Suprapubic skin (tissue), 4 donors: ENCODE measurements around the gene PPP2R1A. TPM values are rescaled to one million over a fixed set of nuclear protein-coding genes. Genes with fewer than 3 reads are reported as not detected.

Experiments used
- DNase-seq, 2 donors: peaks; one replicate each; pipeline ENCODE4 v3.0.0-alpha.2; 2019; ENCODE audit warnings: low spot score in 2 of 2
- H3K27ac ChIP-seq: fragments of 200-600 bp; sonication (generic); one replicate; pipeline ENCODE4 v1.5.1; 2019
- H3K27me3 ChIP-seq: fragments of 200-600 bp; sonication (generic); one replicate; pipeline ENCODE4 v1.5.1; 2019
- H3K36me3 ChIP-seq: fragments of 200-600 bp; sonication (generic); one replicate; pipeline ENCODE4 v1.5.1; 2019
- H3K4me1 ChIP-seq: fragments of 200-600 bp; sonication (generic); one replicate; pipeline ENCODE4 v1.5.1; 2019
- H3K4me3 ChIP-seq: fragments of 200-600 bp; sonication (generic); one replicate; pipeline ENCODE4 v1.5.1; 2019; ENCODE audit warnings: mild to moderate bottlenecking
- H3K9me3 ChIP-seq: fragments of 200-600 bp; sonication (generic); one replicate; pipeline ENCODE4 v1.5.1; 2019
- EP300 ChIP-seq: sonication (generic); formaldehyde crosslinking; IDR thresholded peaks from one replicate; pipeline ENCODE4 v1.6.1; 2017; ENCODE audit warnings: antibody characterized with exemption
- POLR2A ChIP-seq, 2 donors: fragments of 450-650 bp; IDR thresholded peaks; one replicate each; pipeline ENCODE4 v1.6.1; 2017; ENCODE audit warnings: antibody characterized with exemption in 2 of 2, mild to moderate bottlenecking in 2 of 2, moderate library complexity in 2 of 2
- POLR2AphosphoS5 ChIP-seq, 3 donors: sonication (generic); formaldehyde crosslinking; IDR thresholded peaks; one replicate each; pipeline ENCODE4 v1.6.1; 2017; ENCODE audit warnings: antibody characterized with exemption in 3 of 3
- WGBS: methylation state at CpG from one replicate; pipeline ENCODE4 v1.1.5; 2018; 5-methylcytosine and 5-hydroxymethylcytosine counted together
- total RNA-seq, 4 donors: library from RNA; depleted of rRNA; stranded (reverse); fragments of >200 nt; gene quantifications; one replicate each; pipeline ENCODE4 v1.1.0, GENCODE V29; 2016
- TF ChIP-seq, protein P1 (sequence below), 2 donors: fragments of 200-600 bp in 1 of 2; fragments of 450-650 bp in 1 of 2; sonication (generic) in 1 of 2; IDR thresholded peaks; one replicate each; pipeline ENCODE4 v1.5.1; 2016 to 2019; ENCODE audit warnings: antibody characterized with exemption in 2 of 2, mild to moderate bottlenecking in 1 of 2, moderate library complexity in 1 of 2

The PPP2R1A gene
- total RNA-seq, 4 donors from 2014 or later, result 206 to 285 (median 217) TPM

DNA sequence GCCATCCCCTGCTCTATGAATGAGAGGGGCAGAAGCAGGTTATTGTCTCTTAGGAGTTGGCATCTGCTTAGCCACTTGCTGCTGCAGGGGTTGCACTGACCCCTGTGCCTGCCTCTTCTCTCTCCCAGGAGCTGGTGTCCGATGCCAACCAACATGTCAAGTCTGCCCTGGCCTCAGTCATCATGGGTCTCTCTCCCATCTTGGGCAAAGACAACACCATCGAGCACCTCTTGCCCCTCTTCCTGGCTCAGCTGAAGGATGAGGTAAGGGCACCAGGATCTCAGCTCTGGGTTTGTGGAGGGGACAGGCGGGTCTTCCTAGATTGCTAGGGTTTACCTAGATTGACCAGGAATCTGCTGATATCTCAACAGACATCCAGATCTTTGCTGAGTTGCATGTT is 26.5 kb downstream of the PPP2R1A start:
- Histone ChIP-seq H3K27ac (no peak overlapping the region), H3K27me3 (no peaks in the 10 kb centered on the region), H3K4me3 (no peak overlapping the region), H3K4me1 (peaks cover 13% of the 10 kb centered on the region), H3K9me3 (no peaks in the 10 kb centered on the region), H3K36me3 (peaks cover 99% of the 10 kb centered on the region)
- peak in 1 of 2 donors; percentile 62 for DNase-seq
- WGBS, result 100% methylated on average over 3 of the region's 3 CpGs
- no peak for TF ChIP-seq POLR2AphosphoS5 (IDR thresholded peaks at IDR 0.05)
- no peak for TF ChIP-seq POLR2A (IDR thresholded peaks at IDR 0.05)
- TF ChIP-seq, protein P1, sequence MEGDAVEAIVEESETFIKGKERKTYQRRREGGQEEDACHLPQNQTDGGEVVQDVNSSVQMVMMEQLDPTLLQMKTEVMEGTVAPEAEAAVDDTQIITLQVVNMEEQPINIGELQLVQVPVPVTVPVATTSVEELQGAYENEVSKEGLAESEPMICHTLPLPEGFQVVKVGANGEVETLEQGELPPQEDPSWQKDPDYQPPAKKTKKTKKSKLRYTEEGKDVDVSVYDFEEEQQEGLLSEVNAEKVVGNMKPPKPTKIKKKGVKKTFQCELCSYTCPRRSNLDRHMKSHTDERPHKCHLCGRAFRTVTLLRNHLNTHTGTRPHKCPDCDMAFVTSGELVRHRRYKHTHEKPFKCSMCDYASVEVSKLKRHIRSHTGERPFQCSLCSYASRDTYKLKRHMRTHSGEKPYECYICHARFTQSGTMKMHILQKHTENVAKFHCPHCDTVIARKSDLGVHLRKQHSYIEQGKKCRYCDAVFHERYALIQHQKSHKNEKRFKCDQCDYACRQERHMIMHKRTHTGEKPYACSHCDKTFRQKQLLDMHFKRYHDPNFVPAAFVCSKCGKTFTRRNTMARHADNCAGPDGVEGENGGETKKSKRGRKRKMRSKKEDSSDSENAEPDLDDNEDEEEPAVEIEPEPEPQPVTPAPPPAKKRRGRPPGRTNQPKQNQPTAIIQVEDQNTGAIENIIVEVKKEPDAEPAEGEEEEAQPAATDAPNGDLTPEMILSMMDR (IDR thresholded peaks at IDR 0.05), result no peak
- TF ChIP-seq EP300, result no peak

DNA sequence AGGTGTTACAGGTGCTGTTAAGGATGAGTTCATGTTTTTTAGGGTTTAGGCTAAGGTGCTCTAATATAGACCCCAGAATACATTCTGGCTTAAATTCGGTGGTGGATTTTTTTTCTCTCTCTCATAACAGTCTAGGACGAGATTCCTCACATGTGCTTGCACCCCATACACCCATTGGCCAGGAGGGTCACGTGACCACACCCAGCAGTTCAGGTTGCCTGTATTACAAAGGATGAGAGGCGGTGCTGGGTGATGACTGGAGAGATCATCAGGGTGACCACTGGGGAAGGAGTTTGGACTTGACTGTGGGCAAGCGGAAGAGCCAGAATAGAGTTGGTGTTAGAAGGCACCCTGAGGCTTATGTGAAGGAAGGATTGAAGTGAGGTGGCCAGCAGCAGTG is 27.7 kb downstream of the PPP2R1A start:
- DNase-seq, result peak in 1 of 2 donors; percentile 45
- peaks cover 13% of the 10 kb centered on the region for H3K4me1 ChIP-seq
- H3K4me3 ChIP-seq, result no peak overlapping the region

DNA sequence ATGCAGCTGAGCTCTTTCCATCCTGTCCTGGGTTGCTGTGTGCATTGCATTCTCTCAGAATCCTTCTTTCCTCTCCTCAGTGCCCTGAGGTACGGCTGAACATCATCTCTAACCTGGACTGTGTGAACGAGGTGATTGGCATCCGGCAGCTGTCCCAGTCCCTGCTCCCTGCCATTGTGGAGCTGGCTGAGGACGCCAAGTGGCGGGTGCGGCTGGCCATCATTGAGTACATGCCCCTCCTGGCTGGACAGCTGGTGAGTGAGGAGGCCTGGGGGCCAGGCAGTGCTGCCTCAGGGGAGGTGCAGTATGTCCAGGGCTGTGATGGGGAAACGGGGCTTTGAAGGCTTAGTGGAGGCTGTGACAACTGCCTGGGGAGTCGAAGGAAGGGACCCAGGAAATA is 29.8 kb downstream of the PPP2R1A start:
- Histone ChIP-seq H3K4me3 (no peak overlapping the region), H3K4me1 (peaks cover 13% of the 10 kb centered on the region), H3K9me3 (no peaks in the 10 kb centered on the region), H3K36me3 (peaks cover 99% of the 10 kb centered on the region), H3K27me3 (no peaks in the 10 kb centered on the region), H3K27ac (no peak overlapping the region)
- no peak for TF ChIP-seq POLR2AphosphoS5 (IDR thresholded peaks at IDR 0.05)
- no peak for TF ChIP-seq POLR2A (IDR thresholded peaks at IDR 0.05)
- TF ChIP-seq EP300, result no peak
- TF ChIP-seq, protein P1 (IDR thresholded peaks at IDR 0.05), result no peak
- DNase-seq, result peak in 1 of 2 donors; percentile 47
- 90% methylated on average over 4 of the region's 8 CpGs for WGBS

More for the DNA sequence above, 27.7 kb downstream of the PPP2R1A start:
- no peaks in the 10 kb centered on the region for H3K27me3 ChIP-seq
- WGBS, result 86% methylated on average over 5 of the region's 5 CpGs
- TF ChIP-seq EP300 (no peak), POLR2AphosphoS5 (IDR thresholded peaks at IDR 0.05) (no peak), POLR2A (IDR thresholded peaks at IDR 0.05) (no peak)
- TF ChIP-seq, protein P1 (IDR thresholded peaks at IDR 0.05), result no peak
- H3K36me3 ChIP-seq, result peaks cover 99% of the 10 kb centered on the region
- no peak overlapping the region for H3K27ac ChIP-seq
- no peaks in the 10 kb centered on the region for H3K9me3 ChIP-seq

DNA sequence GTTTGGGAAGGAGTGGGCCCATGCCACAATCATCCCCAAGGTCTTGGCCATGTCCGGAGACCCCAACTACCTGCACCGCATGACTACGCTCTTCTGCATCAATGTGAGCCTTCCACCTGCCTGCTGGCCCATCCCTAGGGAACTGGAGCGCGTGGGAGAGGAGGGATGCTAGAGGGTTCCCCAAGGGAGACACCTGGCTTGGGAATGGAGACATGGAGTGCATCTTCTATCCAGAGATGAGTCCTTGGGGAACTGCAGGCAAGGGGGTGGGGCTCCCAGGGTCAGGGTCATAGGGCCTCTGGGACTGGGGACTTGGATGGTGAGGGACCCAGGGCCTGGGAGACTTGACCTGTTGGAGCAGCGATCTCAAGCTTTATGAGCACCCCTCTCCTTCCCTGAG is 31.2 kb downstream of the PPP2R1A start:
- WGBS, result 91% methylated on average over 5 of the region's 6 CpGs
- no peak for TF ChIP-seq EP300
- TF ChIP-seq POLR2A (IDR thresholded peaks at IDR 0.05), result no peak
- TF ChIP-seq, protein P1 (IDR thresholded peaks at IDR 0.05), result no peak
- no peak for TF ChIP-seq POLR2AphosphoS5 (IDR thresholded peaks at IDR 0.05)
- H3K4me1 ChIP-seq, result peaks cover 13% of the 10 kb centered on the region
- no peak overlapping the region for H3K4me3 ChIP-seq
- H3K27me3 ChIP-seq, result no peaks in the 10 kb centered on the region
- no peaks in the 10 kb centered on the region for H3K9me3 ChIP-seq
- peaks cover 98% of the 10 kb centered on the region for H3K36me3 ChIP-seq
- no peak overlapping the region for H3K27ac ChIP-seq
- DNase-seq, result no peak

DNA sequence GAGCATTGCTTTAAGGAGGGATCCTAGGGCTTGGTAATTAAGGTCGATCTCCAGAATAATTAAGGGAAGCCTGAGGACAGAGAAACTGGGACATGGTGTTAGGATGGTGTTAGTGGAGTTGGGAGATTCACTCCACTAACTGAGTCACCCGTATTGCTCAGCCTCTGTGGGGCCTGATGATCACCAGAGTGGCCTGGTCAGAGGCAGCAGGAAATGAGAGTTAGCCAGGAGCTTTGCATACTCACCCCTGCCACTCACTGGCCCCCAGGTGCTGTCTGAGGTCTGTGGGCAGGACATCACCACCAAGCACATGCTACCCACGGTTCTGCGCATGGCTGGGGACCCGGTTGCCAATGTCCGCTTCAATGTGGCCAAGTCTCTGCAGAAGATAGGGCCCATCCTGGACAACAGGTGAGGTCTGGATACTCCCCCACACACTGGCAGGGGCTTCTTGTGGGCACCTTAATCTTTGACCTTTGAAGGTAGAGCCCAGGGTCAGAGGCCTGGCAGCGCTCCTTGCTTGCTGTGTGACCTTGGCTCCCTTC is 32.1 kb downstream of the PPP2R1A start:
- no peak for DNase-seq
- no peak overlapping the region for H3K4me3 ChIP-seq
- no peaks in the 10 kb centered on the region for H3K9me3 ChIP-seq
- H3K36me3 ChIP-seq, result peaks cover 98% of the 10 kb centered on the region
- H3K4me1 ChIP-seq, result peaks cover 13% of the 10 kb centered on the region
- no peaks in the 10 kb centered on the region for H3K27me3 ChIP-seq
- WGBS, result 92% methylated on average over 7 of the region's 7 CpGs
- H3K27ac ChIP-seq, result no peak overlapping the region
- TF ChIP-seq, protein P1 (IDR thresholded peaks at IDR 0.05), result no peak
- TF ChIP-seq POLR2AphosphoS5 (IDR thresholded peaks at IDR 0.05) (no peak), EP300 (no peak), POLR2A (IDR thresholded peaks at IDR 0.05) (no peak)
